Subcutaneous abdominal adipose tissue (tissue), 5 donors: ENCODE measurements around the gene TEX264.
A peak's percentile ranks its signal among the peaks of the same experiment; 100 is the strongest.
"Not testable (repeated sequence)": the region's sequence is repeated elsewhere in the genome, so short reads cannot be mapped to it uniquely, and the experiment has no call there.

Experiments used
- H3K27ac ChIP-seq: one replicate; pipeline ENCODE4 v1.7.0; 2013; ENCODE audit warnings: low read depth, mild to moderate bottlenecking, inconsistent platforms, low read length, moderate library complexity
- H3K27me3 ChIP-seq, 5 donors: one replicate each; pipeline ENCODE4 v1.7.0; 2013; ENCODE audit warnings: low read length in 5 of 5, inconsistent platforms in 1 of 5; ENCODE audit not compliant: control insufficient read depth in 5 of 5, insufficient read depth in 4 of 5
- H3K36me3 ChIP-seq, 5 donors: one replicate each; pipeline ENCODE4 v1.7.0; 2013; ENCODE audit warnings: low read length in 5 of 5; ENCODE audit not compliant: control insufficient read depth in 5 of 5, insufficient read depth in 5 of 5
- H3K4me1 ChIP-seq, 5 donors: one replicate each; pipeline ENCODE4 v1.7.0; 2013; ENCODE audit warnings: low read length in 5 of 5, mild to moderate bottlenecking in 3 of 5, moderate library complexity in 1 of 5; ENCODE audit not compliant: control insufficient read depth in 5 of 5, insufficient read depth in 5 of 5
- H3K4me3 ChIP-seq, 5 donors: one replicate each; pipeline ENCODE4 v1.7.0; 2013; ENCODE audit warnings: low read length in 5 of 5, low read depth in 1 of 5
- H3K9ac ChIP-seq, 5 donors: one replicate each; pipeline ENCODE4 v1.7.0; 2013; ENCODE audit warnings: low read length in 5 of 5, mild to moderate bottlenecking in 4 of 5, moderate library complexity in 3 of 5
- H3K9me3 ChIP-seq, 5 donors: one replicate each; pipeline ENCODE4 v1.7.0; 2013; ENCODE audit warnings: low read length in 5 of 5; ENCODE audit not compliant: control insufficient read depth in 5 of 5
- donor health status: healthy.
- donor health status: healthy.
- donor health status: healthy.
- donor health status: healthy.
- donor health status: healthy.

The TEX264 gene

GRCh38 chr3:51670823-51671733 lies at the start of gene TEX264:
Gene TEX264, plus strand, starts transcription at chr3:51671252. Its CDS starts 3,053 bp downstream, at chr3:51674305.
- no peaks in the 10 kb centered on the region for H3K27me3 ChIP-seq
- peaks cover 2 to 46% (median 29%) of the 10 kb centered on the region in 5 donors for H3K4me1 ChIP-seq
- H3K27ac ChIP-seq, result peak within 1 kb of the TSS; percentile 79
- no peaks in the 10 kb centered on the region for H3K9me3 ChIP-seq
- peak within 1 kb of the TSS; percentile 71 to 88 (median 84) for H3K4me3 ChIP-seq
- peak within 1 kb of the TSS in 4 of 5 donors; percentile 74 to 89 (median 80) for H3K9ac ChIP-seq
- peaks cover 0 to 21% (median 16%) of the 10 kb centered on the region in 5 donors for H3K36me3 ChIP-seq

GRCh38 chr3:51622413-51622812 lies 48.6 kb upstream of the TEX264 start:
- H3K9me3 ChIP-seq, result no peaks in the 10 kb centered on the region
- H3K36me3 ChIP-seq, result peaks cover 0 to 5% (median 1%) of the 10 kb centered on the region in 5 donors
- no peak overlapping the region for H3K9ac ChIP-seq
- H3K27me3 ChIP-seq, result no peaks in the 10 kb centered on the region
- H3K27ac ChIP-seq, result peak overlapping the region; percentile 83
- peaks cover 0 to 43% (median 26%) of the 10 kb centered on the region in 5 donors for H3K4me1 ChIP-seq
- H3K4me3 ChIP-seq, result no peak overlapping the region

- peak overlapping the region in 1 of 5 donors; percentile 12 for H3K4me3 ChIP-seq
- H3K27ac ChIP-seq, result peak overlapping the region; percentile 83
- H3K4me1 ChIP-seq, result peaks cover 0 to 43% (median 26%) of the 10 kb centered on the region in 5 donors
- no peaks in the 10 kb centered on the region for H3K9me3 ChIP-seq
- no peak overlapping the region for H3K9ac ChIP-seq
- peaks cover 0 to 9% (median 6%) of the 10 kb centered on the region in 5 donors for H3K36me3 ChIP-seq
- no peaks in the 10 kb centered on the region for H3K27me3 ChIP-seq
These were observed 48.2 kb upstream of the TEX264 start for GRCh38 chr3:51622868-51623267.

- H3K4me3 ChIP-seq, result no peak overlapping the region
- no peaks in the 10 kb centered on the region for H3K9me3 ChIP-seq
- H3K36me3 ChIP-seq, result peaks cover 13 to 74% (median 59%) of the 10 kb centered on the region in 5 donors
- H3K27ac ChIP-seq, result no peak overlapping the region
- H3K9ac ChIP-seq, result no peak overlapping the region
- H3K4me1 ChIP-seq, result no peaks in the 10 kb centered on the region
- H3K27me3 ChIP-seq, result no peaks in the 10 kb centered on the region
These were observed 40.5 kb upstream of the TEX264 start for GRCh38 chr3:51630513-51630912.

- Histone ChIP-seq H3K4me1 (peaks cover 0 to 2% (median 0%) of the 10 kb centered on the region in 5 donors), H3K9ac (no peak overlapping the region), H3K4me3 (no peak overlapping the region), H3K36me3 (peaks cover 43 to 94% (median 82%) of the 10 kb centered on the region in 5 donors), H3K9me3 (no peaks in the 10 kb centered on the region), H3K27ac (no peak overlapping the region), H3K27me3 (no peaks in the 10 kb centered on the region)
These were observed 33.7 kb upstream of the TEX264 start for GRCh38 chr3:51637144-51637940.

- H3K9ac ChIP-seq, result no peak overlapping the region
- H3K36me3 ChIP-seq, result peaks cover 44 to 97% (median 87%) of the 10 kb centered on the region in 5 donors
- H3K4me3 ChIP-seq, result no peak overlapping the region
- H3K27ac ChIP-seq, result no peak overlapping the region
- H3K9me3 ChIP-seq, result no peaks in the 10 kb centered on the region
- no peaks in the 10 kb centered on the region for H3K27me3 ChIP-seq
- peaks cover 0 to 6% (median 4%) of the 10 kb centered on the region in 5 donors for H3K4me1 ChIP-seq
These were observed 33.0 kb upstream of the TEX264 start for GRCh38 chr3:51637941-51638471.

GRCh38 chr3:51642462-51642861 lies 28.6 kb upstream of the TEX264 start:
- Histone ChIP-seq H3K9me3 (no peaks in the 10 kb centered on the region), H3K36me3 (peaks cover 45 to 99% (median 89%) of the 10 kb centered on the region in 5 donors), H3K9ac (no peak overlapping the region), H3K27ac (no peak overlapping the region), H3K27me3 (no peaks in the 10 kb centered on the region), H3K4me1 (peaks cover 0 to 6% (median 4%) of the 10 kb centered on the region in 5 donors), H3K4me3 (no peak overlapping the region)

- peaks cover 28 to 80% (median 61%) of the 10 kb centered on the region in 5 donors for H3K36me3 ChIP-seq
- peaks cover 0 to 5% (median 0%) of the 10 kb centered on the region in 5 donors for H3K9me3 ChIP-seq
- H3K27me3 ChIP-seq, result no peaks in the 10 kb centered on the region
These were observed 25.0 kb upstream of the TEX264 start for GRCh38 chr3:51646091-51646490.

GRCh38 chr3:51652103-51652502 lies 18.9 kb upstream of the TEX264 start:
- not testable (repeated sequence) for H3K9ac ChIP-seq, H3K9me3 ChIP-seq, H3K4me1 ChIP-seq, H3K27ac ChIP-seq, H3K4me3 ChIP-seq, H3K27me3 ChIP-seq
- H3K36me3 ChIP-seq, result peaks cover 4 to 37% (median 25%) of the 10 kb centered on the region in 5 donors

More at GRCh38 chr3:51646091-51646490, 25.0 kb upstream of the TEX264 start:
- H3K4me1 ChIP-seq, result peaks cover 0 to 6% (median 4%) of the 10 kb centered on the region in 5 donors
- no peak overlapping the region for H3K4me3 ChIP-seq
- H3K9ac ChIP-seq, result no peak overlapping the region
- no peak overlapping the region for H3K27ac ChIP-seq
